T-helper 1 cell (primary cell): Measurements from ENCODE around the gene PSTPIP1.

ENCODE experiments used
- DNase-seq, 5 donors: peaks; one replicate each; pipeline ENCODE4 v3.0.0-alpha.2; 2012 to 2020

The PSTPIP1 gene

GRCh38 chr15:77044228-77045042 lies 49.5 kb downstream of the PSTPIP1 start:
- no peak for DNase-seq

GRCh38 chr15:77045985-77046384 lies 51.1 kb downstream of the PSTPIP1 start:
- no peak for DNase-seq

GRCh38 chr15:77046704-77047412 lies 51.9 kb downstream of the PSTPIP1 start:
- no peak for DNase-seq

GRCh38 chr15:77048135-77048876 lies 53.4 kb downstream of the PSTPIP1 start:
- no peak for DNase-seq

GRCh38 chr15:77052556-77052955 lies 57.6 kb downstream of the PSTPIP1 start:
- no peak for DNase-seq

GRCh38 chr15:77053709-77054108 lies 58.8 kb downstream of the PSTPIP1 start:
- DNase-seq: no peak

- no peak for DNase-seq
Observed at GRCh38 chr15:77057072-77057471, 62.1 kb downstream of the PSTPIP1 start.

- DNase-seq: no peak
Observed at GRCh38 chr15:77057685-77058084, 62.8 kb downstream of the PSTPIP1 start.

GRCh38 chr15:77058468-77058867 lies 63.5 kb downstream of the PSTPIP1 start:
- DNase-seq: no peak

GRCh38 chr15:77059786-77060361 lies 64.9 kb downstream of the PSTPIP1 start:
- no peak for DNase-seq

GRCh38 chr15:77060546-77060945 lies 65.6 kb downstream of the PSTPIP1 start:
- no peak for DNase-seq

GRCh38 chr15:77063249-77063648 lies 68.3 kb downstream of the PSTPIP1 start:
- no peak for DNase-seq

- DNase-seq: no peak
Observed at GRCh38 chr15:77064063-77064462, 69.1 kb downstream of the PSTPIP1 start.

- no peak for DNase-seq
Observed at GRCh38 chr15:77064539-77065308, 69.8 kb downstream of the PSTPIP1 start.

- DNase-seq: no peak
Observed at GRCh38 chr15:77066971-77067690, 72.2 kb downstream of the PSTPIP1 start.

GRCh38 chr15:77067691-77068367 lies 72.9 kb downstream of the PSTPIP1 start:
- DNase-seq: no peak

GRCh38 chr15:77068633-77069032 lies 73.7 kb downstream of the PSTPIP1 start:
- no peak for DNase-seq

GRCh38 chr15:77069521-77070121 lies 74.7 kb downstream of the PSTPIP1 start:
- no peak for DNase-seq

GRCh38 chr15:77070180-77070494 lies 75.2 kb downstream of the PSTPIP1 start:
- DNase-seq: no peak

- DNase-seq: peak; percentile 81 to 90 (median 87)
Observed at GRCh38 chr15:77070495-77071304, 75.8 kb downstream of the PSTPIP1 start, which contains the start of gene TSPAN3. Gene TSPAN3 (minus strand): TSS chr15:77071109. CDS start chr15:77070954, 155 bp downstream.
